ENCODE data around the gene TOPBP1.

Gene TOPBP1

DNA sequence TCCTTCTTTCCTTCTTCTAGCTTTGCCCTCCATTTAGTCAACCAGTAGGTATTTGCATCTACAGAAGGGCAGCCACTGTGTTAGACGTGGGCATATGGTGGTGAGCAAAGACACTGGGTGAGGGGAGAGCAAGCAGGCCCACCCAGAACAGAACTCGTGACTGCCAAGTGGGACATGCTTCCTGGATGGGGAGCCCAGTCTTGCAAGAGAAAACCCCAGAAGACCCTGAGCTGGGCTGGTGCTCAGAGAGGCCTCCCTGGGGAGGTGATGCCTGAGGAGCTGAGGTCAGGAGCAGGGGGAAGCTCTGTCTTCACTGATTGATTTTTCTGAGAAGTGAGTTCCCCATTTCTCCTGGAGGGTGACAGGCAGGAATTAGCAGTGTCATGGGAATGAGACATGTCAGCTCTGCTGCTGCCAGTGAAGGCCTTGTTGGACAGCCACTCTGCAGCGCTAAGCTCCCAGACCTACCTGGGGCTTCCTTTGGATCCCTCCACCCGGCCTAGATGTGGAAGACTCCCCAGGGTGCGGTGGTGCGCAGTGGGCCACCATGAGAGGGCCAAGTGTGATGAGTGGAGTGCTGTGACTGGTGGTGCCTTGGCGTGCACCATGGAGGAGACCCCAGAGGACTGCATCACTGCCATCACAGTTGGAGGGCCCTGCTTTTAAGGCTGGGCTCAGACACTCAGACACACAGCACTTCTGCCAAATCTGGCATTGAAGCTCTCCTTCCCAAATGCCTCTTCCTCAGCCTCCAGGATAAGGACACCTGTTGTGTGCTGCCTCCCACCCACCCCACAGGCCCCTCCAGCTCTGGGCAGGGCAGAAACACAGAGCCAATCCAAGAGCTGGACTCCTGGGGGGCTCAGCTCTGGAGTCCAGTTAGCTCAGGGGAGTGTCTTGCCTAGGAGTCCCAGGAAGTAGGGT lies 40.0 kb upstream of the TOPBP1 start:
- TF ChIP-seq, protein P1, sequence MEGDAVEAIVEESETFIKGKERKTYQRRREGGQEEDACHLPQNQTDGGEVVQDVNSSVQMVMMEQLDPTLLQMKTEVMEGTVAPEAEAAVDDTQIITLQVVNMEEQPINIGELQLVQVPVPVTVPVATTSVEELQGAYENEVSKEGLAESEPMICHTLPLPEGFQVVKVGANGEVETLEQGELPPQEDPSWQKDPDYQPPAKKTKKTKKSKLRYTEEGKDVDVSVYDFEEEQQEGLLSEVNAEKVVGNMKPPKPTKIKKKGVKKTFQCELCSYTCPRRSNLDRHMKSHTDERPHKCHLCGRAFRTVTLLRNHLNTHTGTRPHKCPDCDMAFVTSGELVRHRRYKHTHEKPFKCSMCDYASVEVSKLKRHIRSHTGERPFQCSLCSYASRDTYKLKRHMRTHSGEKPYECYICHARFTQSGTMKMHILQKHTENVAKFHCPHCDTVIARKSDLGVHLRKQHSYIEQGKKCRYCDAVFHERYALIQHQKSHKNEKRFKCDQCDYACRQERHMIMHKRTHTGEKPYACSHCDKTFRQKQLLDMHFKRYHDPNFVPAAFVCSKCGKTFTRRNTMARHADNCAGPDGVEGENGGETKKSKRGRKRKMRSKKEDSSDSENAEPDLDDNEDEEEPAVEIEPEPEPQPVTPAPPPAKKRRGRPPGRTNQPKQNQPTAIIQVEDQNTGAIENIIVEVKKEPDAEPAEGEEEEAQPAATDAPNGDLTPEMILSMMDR (IDR thresholded peaks at IDR 0.05; ENCODE audit: low read depth, low read length) = no peak
- DNase-seq = no peak
- no peaks in the 10 kb centered on the region for H3K36me3 ChIP-seq
- H3K9me3 ChIP-seq = no peaks in the 10 kb centered on the region
- H3K4me1 ChIP-seq = no peaks in the 10 kb centered on the region
- peaks cover 18% of the 10 kb centered on the region for H3K27me3 ChIP-seq
- H3K4me3 ChIP-seq (ENCODE audit: low read depth, low read length) = no peak overlapping the region

DNA sequence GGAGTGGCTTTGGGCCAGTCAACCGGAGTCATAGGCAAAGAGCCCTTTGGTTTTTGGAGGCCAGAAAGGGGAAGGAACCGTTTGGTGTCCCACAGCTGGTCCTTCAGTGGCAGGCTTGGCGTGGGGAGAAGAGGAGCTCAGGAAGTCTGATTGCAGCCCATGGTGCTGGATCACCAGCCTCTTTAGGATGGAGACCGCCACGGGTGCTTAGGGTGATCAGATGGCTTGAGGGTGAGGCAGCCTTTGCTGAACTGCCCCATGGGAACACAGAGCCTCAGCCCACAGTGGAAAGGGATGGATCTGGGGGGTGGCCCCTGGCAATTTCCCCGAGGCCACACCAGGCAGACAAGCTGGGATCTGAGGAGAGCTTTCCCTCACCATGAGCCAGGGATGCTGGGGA lies 38.6 kb upstream of the TOPBP1 start:
- Histone ChIP-seq H3K4me1 (no peaks in the 10 kb centered on the region), H3K27me3 (peaks cover 5% of the 10 kb centered on the region), H3K9me3 (no peaks in the 10 kb centered on the region), H3K4me3 (ENCODE audit: low read depth, low read length) (no peak overlapping the region), H3K36me3 (no peaks in the 10 kb centered on the region)
- no peak for DNase-seq
- TF ChIP-seq, protein P1 (IDR thresholded peaks at IDR 0.05; ENCODE audit: low read depth, low read length) = no peak

DNA sequence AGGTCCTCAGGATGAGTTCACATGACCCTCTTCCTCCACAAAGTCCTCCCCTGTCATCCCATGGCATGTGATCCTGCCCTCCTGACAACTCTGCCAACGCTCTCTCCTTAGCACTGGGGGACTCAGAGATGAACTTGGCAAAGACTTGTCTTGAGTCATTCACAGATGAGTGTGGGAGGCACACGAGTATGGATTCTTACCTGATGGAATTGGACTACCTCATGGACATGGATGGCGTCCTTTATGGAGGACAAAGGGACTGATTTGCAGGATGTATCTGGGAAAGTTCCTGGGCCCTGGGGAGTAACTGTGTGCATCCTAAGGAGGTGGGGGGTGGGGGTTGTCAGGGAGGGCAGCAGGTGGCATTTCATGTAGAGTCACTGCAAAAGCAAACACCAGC lies 38.2 kb upstream of the TOPBP1 start:
- TF ChIP-seq, protein P1 (IDR thresholded peaks at IDR 0.05; ENCODE audit: low read depth, low read length) = no peak
- no peak for DNase-seq
- Histone ChIP-seq H3K27me3 (peaks cover 5% of the 10 kb centered on the region), H3K36me3 (no peaks in the 10 kb centered on the region), H3K9me3 (no peaks in the 10 kb centered on the region), H3K4me3 (ENCODE audit: low read depth, low read length) (no peak overlapping the region), H3K4me1 (no peaks in the 10 kb centered on the region)

DNA sequence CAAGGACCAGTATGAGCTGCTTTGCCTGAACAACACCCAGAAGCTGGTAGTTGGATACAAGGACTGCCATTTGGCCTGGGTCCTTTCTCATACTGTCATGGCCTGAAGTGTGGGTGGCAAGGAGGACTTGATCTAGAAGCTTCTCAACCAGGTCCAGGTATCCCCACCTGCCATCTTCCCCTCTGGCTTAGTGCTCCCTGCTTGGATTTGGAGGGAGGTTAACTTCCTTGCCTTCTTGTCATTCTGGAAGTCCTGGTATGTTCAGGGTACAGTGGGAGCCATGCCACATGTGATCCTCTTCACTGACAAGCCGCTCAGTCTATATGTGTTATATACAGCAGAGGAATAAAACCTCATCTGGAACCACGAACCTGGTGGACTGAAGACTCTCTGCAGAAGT lies 37.7 kb upstream of the TOPBP1 start:
- no peak for DNase-seq
- no peaks in the 10 kb centered on the region for H3K36me3 ChIP-seq
- no peak overlapping the region for H3K4me3 ChIP-seq (ENCODE audit: low read depth, low read length)
- no peaks in the 10 kb centered on the region for H3K9me3 ChIP-seq
- no peaks in the 10 kb centered on the region for H3K4me1 ChIP-seq
- TF ChIP-seq, protein P1 (IDR thresholded peaks at IDR 0.05; ENCODE audit: low read depth, low read length) = no peak
- peaks cover under 1% of the 10 kb centered on the region; the same call in 1 of the 2 replicates for H3K27me3 ChIP-seq

DNA sequence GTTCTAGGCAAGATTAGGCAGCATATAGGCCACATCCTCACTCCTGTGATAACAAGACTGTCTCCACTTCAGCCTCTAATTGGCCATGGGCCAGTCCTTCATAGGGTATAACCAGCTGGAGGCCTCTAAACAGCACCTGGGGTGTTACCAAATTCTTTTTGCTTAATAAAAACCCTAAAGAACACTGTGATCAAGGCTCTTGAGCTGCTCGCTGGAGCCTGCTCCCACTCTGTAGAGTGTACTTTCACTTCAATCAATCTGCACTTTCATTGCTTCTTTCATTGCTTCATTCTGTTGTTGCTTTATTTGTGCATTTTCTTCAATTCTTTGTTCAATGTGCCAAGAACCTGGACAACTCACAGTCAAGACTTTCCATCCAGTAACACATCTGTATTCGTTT lies 36.2 kb upstream of the TOPBP1 start:
- no peaks in the 10 kb centered on the region for H3K4me1 ChIP-seq
- H3K36me3 ChIP-seq = no peaks in the 10 kb centered on the region
- H3K9me3 ChIP-seq = no peaks in the 10 kb centered on the region
- no peak for DNase-seq
- no peak overlapping the region for H3K4me3 ChIP-seq (ENCODE audit: low read depth, low read length)
- no peaks in the 10 kb centered on the region for H3K27me3 ChIP-seq
- TF ChIP-seq, protein P1 (IDR thresholded peaks at IDR 0.05; ENCODE audit: low read depth, low read length) = no peak

DNA sequence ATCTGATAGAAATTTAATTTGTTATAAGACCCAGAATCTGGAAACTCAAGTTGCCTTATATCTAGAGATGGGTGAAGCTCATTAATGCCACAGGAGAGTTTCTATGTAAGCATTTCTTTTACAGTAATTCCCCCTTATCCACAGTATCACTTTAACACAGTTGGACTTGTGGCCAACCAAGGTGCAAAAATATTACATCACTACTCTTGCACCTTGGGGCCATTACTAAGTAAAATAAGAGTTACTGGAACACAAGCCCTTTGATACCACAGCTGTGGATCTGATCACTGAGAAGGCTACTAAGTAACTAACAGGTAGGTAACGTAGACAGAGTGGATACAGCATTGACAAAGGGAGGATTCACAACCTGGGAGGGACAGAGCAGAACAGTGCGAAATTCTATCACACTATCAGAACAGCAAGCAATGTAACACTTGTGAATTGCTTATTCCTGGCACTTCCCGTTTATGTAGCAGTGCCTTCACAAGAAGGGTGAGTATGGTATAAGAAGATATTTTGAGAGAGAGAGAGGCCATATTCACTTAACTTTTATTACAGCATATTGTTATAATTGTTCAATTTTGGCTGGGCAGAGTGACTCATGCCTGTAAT lies 33.9 kb upstream of the TOPBP1 start:
- Histone ChIP-seq H3K4me1 (no peaks in the 10 kb centered on the region), H3K36me3 (no peaks in the 10 kb centered on the region), H3K27me3 (no peaks in the 10 kb centered on the region; the same call in 1 of the 2 replicates), H3K4me3 (ENCODE audit: low read depth, low read length) (no peak overlapping the region), H3K9me3 (no peaks in the 10 kb centered on the region)
- TF ChIP-seq, protein P1 (IDR thresholded peaks at IDR 0.05; ENCODE audit: low read depth, low read length) = no peak
- no peak for DNase-seq

All from BE2C (cell line).